Lower leg skin (tissue), 3 donors: ENCODE measurements around the gene GFOD2.

Experiments
- CTCF ChIP-seq, 3 donors: fragments of 450-650 bp; IDR thresholded peaks; one replicate each; pipeline ENCODE4 v1.5.1; 2016; ENCODE audit warnings: antibody characterized with exemption in 3 of 3, mild to moderate bottlenecking in 3 of 3, moderate library complexity in 2 of 3
- POLR2A ChIP-seq, 2 donors: fragments of 450-650 bp; IDR thresholded peaks; one replicate each; pipeline ENCODE4 v1.6.1; 2016 to 2017; ENCODE audit warnings: antibody characterized with exemption in 2 of 2, mild to moderate bottlenecking in 1 of 2, moderate library complexity in 1 of 2

- TF ChIP-seq POLR2A (IDR thresholded peaks at IDR 0.05) (no peak), CTCF (IDR thresholded peaks at IDR 0.05) (no peak)
Observed at GRCh38 chr16:67674851-67675578, 44.1 kb downstream of the GFOD2 start.
